Effector memory CD4-positive, alpha-beta T cell (primary cell): Measurements from ENCODE around the gene CNTNAP3B.
"Not testable (repeated sequence)": the region's sequence is repeated elsewhere in the genome, so short reads cannot be mapped to it uniquely, and the experiment has no call there.

ENCODE experiments used
- DNase-seq, 3 donors: peaks; one replicate each; pipeline ENCODE4 v3.0.0-alpha.2; 2020
- H3K27ac ChIP-seq: 2 replicates; pipeline ENCODE4 v1.7.0; 2013; ENCODE audit warnings: mild to moderate bottlenecking, low read length, moderate library complexity; ENCODE audit not compliant: insufficient read depth, poor library complexity, severe bottlenecking
- H3K27me3 ChIP-seq: replicated peaks from 2 replicates; pipeline ENCODE4 v1.7.0; 2013; ENCODE audit warnings: mild to moderate bottlenecking, low read length; ENCODE audit not compliant: insufficient read depth, control insufficient read depth, poor library complexity, severe bottlenecking
- H3K36me3 ChIP-seq: 2 replicates; pipeline ENCODE4 v1.7.0; 2013; ENCODE audit warnings: mild to moderate bottlenecking, low read length, moderate library complexity; ENCODE audit not compliant: control insufficient read depth, insufficient read depth
- H3K4me1 ChIP-seq: 2 replicates; pipeline ENCODE4 v1.7.0; 2013; ENCODE audit warnings: low read length, mild to moderate bottlenecking; ENCODE audit not compliant: control insufficient read depth, insufficient read depth, poor library complexity, severe bottlenecking
- H3K4me3 ChIP-seq: 2 replicates; pipeline ENCODE4 v1.7.0; 2013; ENCODE audit warnings: low read length, low read depth, mild to moderate bottlenecking; ENCODE audit not compliant: insufficient read depth, poor library complexity, severe bottlenecking
- H3K9me3 ChIP-seq: 2 replicates; pipeline ENCODE4 v1.7.0; 2013; ENCODE audit warnings: mild to moderate bottlenecking, low read length, moderate library complexity; ENCODE audit not compliant: control insufficient read depth

CNTNAP3B gene

DNA sequence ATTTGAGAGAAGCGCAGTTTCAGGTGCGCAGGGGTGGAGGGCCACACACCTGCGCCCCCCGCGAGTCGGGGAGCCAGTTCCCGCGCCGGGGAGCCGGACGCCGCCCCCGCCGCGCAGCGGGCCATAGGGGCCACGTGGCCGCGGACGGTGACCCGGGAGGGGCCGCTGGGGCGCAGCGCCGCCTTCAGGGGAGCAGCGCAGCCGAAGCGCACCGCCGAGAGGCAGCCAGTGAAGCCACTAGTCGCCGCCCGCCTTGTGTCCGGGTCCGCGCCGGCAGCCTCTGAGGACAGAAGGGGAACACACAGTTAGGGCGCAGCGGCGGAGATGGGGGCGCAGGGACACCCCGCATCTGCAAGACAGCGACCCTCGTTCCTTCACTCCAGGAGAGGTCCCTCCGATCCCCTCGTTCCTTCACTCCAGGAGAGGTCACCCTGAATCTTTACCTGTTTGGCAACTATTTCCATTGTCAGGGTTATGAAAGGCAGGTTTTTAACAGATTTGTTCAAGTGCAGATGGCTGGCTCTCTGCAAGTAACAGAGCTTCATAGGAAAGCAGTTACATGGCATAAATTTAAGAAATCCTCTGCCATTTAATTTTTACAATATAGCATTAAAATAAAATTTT lies 230.4 kb downstream of the CNTNAP3B start:
- H3K36me3 ChIP-seq, H3K27ac ChIP-seq, DNase-seq, H3K9me3 ChIP-seq, H3K4me1 ChIP-seq, H3K27me3 ChIP-seq, H3K4me3 ChIP-seq: not testable (repeated sequence)

- DNase-seq, H3K36me3 ChIP-seq, H3K27me3 ChIP-seq, H3K27ac ChIP-seq, H3K4me1 ChIP-seq, H3K4me3 ChIP-seq, H3K9me3 ChIP-seq: not testable (repeated sequence)
Observed at GRCh38 chr9:41874557-41874956, 254.7 kb downstream of the CNTNAP3B start.

GRCh38 chr9:41855422-41855821 lies 273.8 kb downstream of the CNTNAP3B start:
- H3K36me3 ChIP-seq, H3K27me3 ChIP-seq: not testable (repeated sequence)

DNA sequence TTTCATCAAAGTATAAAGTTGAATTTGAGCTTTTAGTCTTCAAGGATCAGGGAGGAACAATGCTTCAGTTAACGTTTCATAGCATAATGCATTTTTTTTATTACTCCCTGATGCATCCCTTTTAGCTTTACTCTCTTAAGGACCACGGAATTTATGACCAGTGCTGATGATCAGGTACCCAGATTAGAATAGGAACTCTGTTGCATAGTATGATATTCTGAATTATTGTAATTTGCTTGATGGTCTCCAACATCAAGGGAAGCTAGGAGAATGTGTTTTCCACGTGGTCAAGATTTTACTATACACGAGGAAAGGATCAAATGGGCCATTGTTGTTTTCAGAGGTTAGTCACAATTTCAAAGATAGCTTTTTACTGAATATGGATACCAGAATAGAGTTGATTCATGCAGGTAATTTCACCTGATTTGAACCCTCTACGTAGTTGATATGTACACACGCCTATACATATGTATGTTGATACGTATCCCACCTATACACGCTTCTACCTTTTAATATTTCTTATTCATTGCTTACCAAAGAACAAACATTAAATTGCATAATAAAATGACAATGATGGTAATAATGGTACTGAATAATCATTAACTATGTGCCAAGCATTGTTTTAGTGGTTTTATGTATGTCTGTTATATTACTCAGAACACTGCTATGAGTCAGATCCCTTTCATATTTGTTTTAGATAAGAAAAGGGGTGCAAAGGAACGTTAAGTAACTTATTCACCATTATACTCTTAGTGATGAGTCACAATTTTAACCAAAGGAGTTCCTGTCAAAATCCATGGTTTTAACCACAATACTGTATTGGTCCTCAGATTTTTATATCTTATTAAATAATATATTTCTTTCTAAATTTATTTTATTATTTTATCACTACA lies 277.1 kb downstream of the CNTNAP3B start:
- not testable (repeated sequence) for H3K4me3 ChIP-seq, H3K4me1 ChIP-seq, H3K36me3 ChIP-seq, DNase-seq, H3K9me3 ChIP-seq, H3K27me3 ChIP-seq, H3K27ac ChIP-seq

More at GRCh38 chr9:41855422-41855821, 273.8 kb downstream of the CNTNAP3B start:
- H3K4me1 ChIP-seq, H3K4me3 ChIP-seq, H3K9me3 ChIP-seq, H3K27ac ChIP-seq, DNase-seq: not testable (repeated sequence)

- not testable (repeated sequence) for H3K36me3 ChIP-seq, H3K9me3 ChIP-seq, H3K27me3 ChIP-seq, H3K4me1 ChIP-seq, H3K4me3 ChIP-seq, H3K27ac ChIP-seq, DNase-seq
Observed at GRCh38 chr9:41847829-41848228, 281.4 kb downstream of the CNTNAP3B start.
